Measurements from ENCODE around the gene PTGDR2.

DNA sequence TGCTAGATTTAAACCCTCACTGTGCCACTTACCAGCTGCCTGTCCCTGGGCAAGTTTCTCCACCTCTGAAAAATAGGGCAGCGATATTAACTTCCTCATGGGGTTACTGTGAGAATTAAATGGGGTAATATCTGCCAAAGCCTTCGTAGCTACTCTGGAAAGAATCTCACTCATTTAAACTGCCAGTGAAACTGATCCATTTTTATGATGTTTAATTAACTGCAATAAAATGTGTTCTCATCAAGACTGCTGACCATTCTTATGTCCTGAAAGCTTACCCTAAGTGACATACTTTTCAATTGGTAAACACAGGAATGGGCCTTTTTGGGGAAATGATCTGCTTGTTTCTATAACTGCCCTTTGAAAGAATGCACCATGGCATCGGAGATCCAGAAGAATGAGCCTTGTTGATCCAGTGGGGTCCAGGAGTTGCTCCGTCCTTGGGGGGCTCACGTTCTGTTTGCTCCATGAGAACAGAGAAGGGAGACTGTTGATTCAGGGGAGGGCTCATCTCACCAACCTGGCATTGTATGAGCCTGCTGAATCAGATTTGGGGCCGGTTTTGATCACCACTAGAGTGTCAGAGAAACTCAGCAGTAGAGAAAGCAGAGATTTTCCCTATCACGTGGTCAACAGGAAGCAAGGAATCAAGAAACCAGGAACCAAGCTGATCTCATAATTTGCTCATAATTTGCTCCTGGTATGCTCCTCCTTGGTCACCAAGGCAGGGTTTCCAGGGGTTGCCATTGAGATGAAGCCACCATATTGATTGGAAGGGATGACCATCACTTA, 20.8 kb downstream of the PTGDR2 start:
- no peak for TF ChIP-seq POLR2AphosphoS5 (IDR thresholded peaks at IDR 0.05)
- no peak for TF ChIP-seq CTCF (IDR thresholded peaks at IDR 0.05)

All from breast epithelium (tissue), 3 donors.